GM12872 (cell line): ENCODE data around the gene AMBRA1.

Experiments used
- TF ChIP-seq, protein P1 (sequence below): IDR thresholded peaks from 3 replicates; pipeline ENCODE4 v1.5.1; 2011; ENCODE audit warnings: low read depth, mild to moderate bottlenecking, low read length, moderate library complexity; ENCODE audit not compliant: insufficient read depth

The AMBRA1 gene

DNA sequence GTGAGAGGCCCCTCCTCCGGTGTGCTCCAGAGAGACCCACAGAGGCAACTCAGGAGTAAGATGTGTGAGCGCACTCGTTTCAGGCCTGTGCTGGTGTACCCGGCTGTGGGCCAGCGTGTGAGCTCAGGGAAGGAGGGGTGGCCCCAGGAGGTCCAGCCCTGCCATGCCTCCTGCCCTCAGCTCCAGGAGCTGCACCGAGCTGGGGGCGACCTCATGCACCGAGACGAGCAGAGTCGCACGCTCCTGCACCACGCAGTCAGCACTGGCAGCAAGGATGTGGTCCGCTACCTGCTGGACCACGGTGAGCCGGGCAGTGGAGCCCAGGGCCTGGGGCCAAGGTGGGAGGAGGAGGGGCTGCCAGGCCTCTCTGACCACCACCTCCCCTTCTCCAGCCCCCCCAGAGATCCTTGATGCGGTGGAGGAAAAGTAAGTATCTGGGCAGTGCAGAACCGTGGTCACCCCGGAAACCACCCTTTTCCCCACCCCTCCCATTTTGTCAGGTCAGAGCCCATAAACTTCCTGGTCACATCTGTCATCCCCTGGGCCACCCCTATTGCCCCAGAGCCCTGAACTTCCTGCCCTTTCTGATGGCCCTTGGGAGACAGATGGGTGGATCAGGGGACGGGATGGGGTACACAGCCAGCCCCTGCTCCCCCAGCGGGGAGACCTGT, 214.9 kb downstream of the AMBRA1 start:
- TF ChIP-seq, protein P1, sequence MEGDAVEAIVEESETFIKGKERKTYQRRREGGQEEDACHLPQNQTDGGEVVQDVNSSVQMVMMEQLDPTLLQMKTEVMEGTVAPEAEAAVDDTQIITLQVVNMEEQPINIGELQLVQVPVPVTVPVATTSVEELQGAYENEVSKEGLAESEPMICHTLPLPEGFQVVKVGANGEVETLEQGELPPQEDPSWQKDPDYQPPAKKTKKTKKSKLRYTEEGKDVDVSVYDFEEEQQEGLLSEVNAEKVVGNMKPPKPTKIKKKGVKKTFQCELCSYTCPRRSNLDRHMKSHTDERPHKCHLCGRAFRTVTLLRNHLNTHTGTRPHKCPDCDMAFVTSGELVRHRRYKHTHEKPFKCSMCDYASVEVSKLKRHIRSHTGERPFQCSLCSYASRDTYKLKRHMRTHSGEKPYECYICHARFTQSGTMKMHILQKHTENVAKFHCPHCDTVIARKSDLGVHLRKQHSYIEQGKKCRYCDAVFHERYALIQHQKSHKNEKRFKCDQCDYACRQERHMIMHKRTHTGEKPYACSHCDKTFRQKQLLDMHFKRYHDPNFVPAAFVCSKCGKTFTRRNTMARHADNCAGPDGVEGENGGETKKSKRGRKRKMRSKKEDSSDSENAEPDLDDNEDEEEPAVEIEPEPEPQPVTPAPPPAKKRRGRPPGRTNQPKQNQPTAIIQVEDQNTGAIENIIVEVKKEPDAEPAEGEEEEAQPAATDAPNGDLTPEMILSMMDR: no peak

DNA sequence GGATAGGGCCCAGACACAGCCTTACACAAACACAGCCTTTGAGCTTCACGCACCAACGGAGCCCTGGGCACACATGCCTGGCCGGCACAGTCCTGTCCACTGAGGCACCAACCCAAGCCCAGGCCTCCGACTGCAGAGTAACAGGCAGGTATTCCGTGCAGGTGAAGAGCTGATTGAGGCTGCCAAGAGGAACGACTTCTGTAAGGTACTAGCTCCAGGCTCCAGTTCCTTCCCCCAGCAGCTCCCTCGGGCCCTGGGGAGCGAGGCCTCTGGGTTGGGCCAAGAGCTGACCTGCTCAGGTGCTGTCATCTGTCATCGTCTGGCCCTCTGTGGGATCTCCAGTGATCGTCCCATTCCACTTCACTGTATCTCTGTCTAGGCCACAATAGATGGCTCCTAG, 215.5 kb downstream of the AMBRA1 start:
- TF ChIP-seq, protein P1: no peak

DNA sequence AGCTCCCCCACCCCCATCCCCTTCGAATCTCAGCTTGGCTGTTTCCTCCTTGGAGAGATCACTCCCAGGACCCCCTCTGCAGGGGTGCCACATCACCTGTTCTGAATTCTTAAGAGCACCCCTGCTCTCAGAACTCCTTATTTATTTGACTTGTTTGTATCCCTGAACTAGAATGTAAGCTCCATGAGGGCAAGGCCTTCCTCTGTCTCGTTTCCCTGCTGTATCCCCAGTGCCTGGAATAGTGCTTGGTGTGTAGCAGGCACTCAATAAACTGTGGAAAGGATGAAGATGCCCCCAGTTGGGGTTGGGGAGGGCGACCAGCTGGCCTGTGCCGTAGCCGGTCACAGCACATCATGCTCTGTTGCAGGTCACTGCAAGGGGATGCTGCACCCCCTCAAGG, 216.0 kb downstream of the AMBRA1 start:
- TF ChIP-seq, protein P1: no peak

DNA sequence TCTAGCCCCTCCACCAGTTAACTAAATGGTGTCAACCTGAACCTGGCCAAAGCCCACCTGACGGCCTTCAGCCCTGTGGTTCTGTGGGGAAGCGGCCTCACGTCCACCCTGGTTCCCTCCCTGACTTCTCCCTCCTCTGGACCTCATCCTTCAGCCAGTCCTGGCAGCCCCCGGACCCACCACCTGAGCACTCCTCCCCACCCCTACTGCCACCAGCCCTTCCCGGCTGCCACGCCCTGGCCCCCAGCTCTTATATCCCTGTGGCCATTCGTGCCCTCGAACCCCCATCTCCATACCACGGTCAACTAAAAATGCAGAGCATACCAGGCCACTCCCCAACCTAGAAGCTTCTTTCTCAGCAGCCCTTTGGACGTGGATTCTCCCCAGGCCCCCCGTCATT, 216.5 kb downstream of the AMBRA1 start:
- TF ChIP-seq, protein P1: no peak

DNA sequence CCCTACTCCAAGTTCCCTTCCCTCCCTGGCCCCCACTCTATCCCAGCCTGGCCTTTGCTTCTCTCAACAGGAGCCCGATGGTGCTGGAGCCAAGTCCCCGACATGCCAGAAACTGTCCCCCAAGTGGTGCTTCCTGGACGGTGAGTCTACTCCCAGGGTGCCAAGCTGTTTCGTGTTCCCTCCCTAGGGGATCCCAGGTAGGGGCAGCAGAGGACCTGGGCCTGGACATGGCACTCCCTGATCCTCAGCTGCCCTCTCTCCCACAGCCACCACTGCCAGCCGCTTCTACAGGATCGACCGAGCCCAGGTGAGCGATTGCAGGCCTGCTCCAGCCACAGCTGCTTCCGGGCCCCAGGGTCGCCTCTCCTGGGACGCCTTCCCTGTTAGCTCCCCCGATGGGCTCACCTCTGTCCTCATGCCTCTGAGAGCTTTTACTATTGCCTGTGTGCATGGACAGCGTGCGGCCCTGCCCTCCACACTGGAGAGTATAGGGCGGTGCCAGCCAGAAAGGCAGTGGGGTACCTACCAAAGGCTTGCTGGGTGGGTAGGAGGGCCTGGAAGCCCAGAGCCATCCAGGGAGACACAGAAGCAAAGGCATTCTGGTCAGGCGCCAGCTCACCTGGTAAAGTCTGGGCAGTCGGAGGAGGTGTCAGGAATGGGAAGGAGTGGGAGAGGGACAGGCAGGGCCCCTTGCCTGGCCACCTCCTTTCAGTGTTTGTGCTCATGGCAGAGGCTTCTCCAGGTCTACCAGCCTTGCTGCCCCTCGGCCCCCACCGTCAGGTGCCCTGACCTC, 217.4 kb downstream of the AMBRA1 start:
- TF ChIP-seq, protein P1: no peak

DNA sequence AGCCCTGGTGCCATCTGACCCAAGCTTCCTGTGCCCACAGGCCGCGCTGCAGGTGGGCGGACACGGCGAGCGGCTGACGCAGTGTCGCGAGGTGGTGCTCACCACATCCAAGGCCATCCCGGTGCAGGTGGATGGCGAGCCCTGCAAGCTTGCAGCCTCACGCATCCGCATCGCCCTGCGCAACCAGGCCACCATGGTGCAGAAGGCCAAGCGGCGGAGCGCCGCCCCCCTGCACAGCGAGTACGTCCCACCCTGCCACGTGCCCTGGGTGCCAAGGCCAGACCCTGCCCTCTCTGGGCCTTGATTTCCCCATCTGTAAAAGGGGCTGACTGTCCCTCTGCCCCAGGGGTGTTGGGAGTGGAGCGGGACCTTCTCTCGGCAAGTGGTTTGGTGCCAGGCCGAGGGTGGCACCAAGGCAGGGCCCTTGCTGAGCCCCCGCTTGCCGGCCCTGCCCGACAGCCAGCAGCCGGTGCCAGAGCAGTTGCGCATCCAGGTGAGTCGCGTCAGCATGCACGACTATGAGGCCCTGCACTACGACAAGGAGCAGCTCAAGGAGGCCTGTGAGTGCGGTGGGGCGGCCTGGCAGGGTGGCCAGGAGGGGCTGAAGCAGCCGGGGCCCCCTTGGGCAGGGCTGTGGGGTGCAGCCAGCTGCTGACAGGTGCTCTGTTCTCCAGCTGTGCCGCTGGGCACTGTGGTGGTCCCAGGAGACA, 218.3 kb downstream of the AMBRA1 start:
- TF ChIP-seq, protein P1: no peak

DNA sequence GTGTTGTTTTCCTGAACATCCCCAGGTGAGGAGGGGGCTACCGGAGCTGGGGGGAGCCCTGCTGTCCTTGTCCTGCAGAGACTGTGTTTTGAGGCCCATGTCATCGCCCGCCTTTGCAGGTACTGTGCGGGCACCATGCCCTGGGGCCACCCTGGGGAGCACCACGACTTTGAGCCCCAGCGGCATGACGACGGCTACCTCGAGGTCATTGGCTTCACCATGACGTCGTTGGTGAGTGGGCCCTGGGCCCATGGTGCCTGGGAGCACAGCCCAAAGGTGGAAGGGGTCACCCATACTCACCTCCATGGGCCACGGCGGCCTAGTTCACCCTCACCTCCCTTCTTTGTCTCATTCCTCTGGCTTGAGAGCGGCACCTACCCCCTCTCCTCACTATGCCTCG, 219.0 kb downstream of the AMBRA1 start:
- TF ChIP-seq, protein P1: no peak
